A673 (cell line): ENCODE measurements around the gene GRID1. TPM values are rescaled to one million over a fixed set of nuclear protein-coding genes. Genes with fewer than 3 reads are reported as not detected.

Source experiments
- BruUV-seq: library from RNA; stranded (reverse); fragments of 400-500 nt; replicated peaks from 2 replicates; lab custom pipeline; 2021; lab: Mats Ljungman, UMichigan
- CTCF ChIA-PET: fragments of 300-600 bp; sonication (Branson Sonifier 250); formaldehyde crosslinking; loops from one replicate; lab custom pipeline; 2022; ENCODE audit warnings: antibody characterized with exemption; lab: Charles Lee
- POLR2A ChIA-PET: fragments of 300-600 bp; sonication (Branson Sonifier 250); formaldehyde crosslinking; loops from one replicate; lab custom pipeline; 2022; ENCODE audit warnings: antibody characterized with exemption; ENCODE audit not compliant: low non-redundant PET; lab: Charles Lee
- DNase-seq: peaks from one replicate; pipeline ENCODE4 v3.0.0-alpha.2; 2015; ENCODE audit warnings: low spot score
- H3K27ac ChIP-seq: fragments of 200-600 bp; sonication (generic); 2 replicates; pipeline ENCODE4 v1.5.1; 2016; ENCODE audit warnings: mixed run types, low read depth, mild to moderate bottlenecking, mixed read lengths, antibody characterized with exemption, low read length; ENCODE audit not compliant: poor library complexity, severe bottlenecking
- H3K27me3 ChIP-seq: fragments of 200-600 bp; sonication (generic); replicated peaks from 2 replicates; pipeline ENCODE4 v1.6.1; 2017; ENCODE audit warnings: mixed run types, low read depth, mild to moderate bottlenecking, mixed read lengths, antibody characterized with exemption, low read length; ENCODE audit not compliant: insufficient read depth, poor library complexity
- H3K36me3 ChIP-seq: fragments of 200-600 bp; sonication (generic); 2 replicates; pipeline ENCODE4 v1.6.1; 2016; ENCODE audit warnings: mixed run types, mild to moderate bottlenecking, mixed read lengths, antibody characterized with exemption, low read length; ENCODE audit not compliant: insufficient read depth, poor library complexity, severe bottlenecking
- H3K4me1 ChIP-seq: fragments of 200-600 bp; sonication (generic); 2 replicates; pipeline ENCODE4 v1.6.1; 2017; ENCODE audit warnings: mixed run types, mild to moderate bottlenecking, mixed read lengths, antibody characterized with exemption, low read length; ENCODE audit not compliant: insufficient read depth, poor library complexity, severe bottlenecking
- H3K4me3 ChIP-seq: fragments of 200-600 bp; sonication (generic); 2 replicates; pipeline ENCODE4 v1.5.1; 2016; ENCODE audit warnings: low read depth, mixed run types, mild to moderate bottlenecking, mixed read lengths, low read length; ENCODE audit not compliant: poor library complexity, severe bottlenecking
- H3K9me3 ChIP-seq: fragments of 200-600 bp; sonication (generic); 2 replicates; pipeline ENCODE4 v1.6.1; 2016; ENCODE audit warnings: mixed run types, low read depth, mild to moderate bottlenecking, mixed read lengths, antibody characterized with exemption, low read length; ENCODE audit not compliant: poor library complexity, severe bottlenecking
- CTCF ChIP-seq: fragments of 300-800, 200-600 bp; sonication (generic); conservative IDR thresholded peaks from 2 replicates; pipeline ENCODE4 v1.5.1; 2017; ENCODE audit warnings: low read depth, mild to moderate bottlenecking, antibody characterized with exemption, low read length, moderate library complexity, mixed read lengths
- EZH2 ChIP-seq: fragments of 200-600 bp; sonication (generic); IDR thresholded peaks from 2 replicates; pipeline ENCODE4 v1.6.1; 2017; ENCODE audit warnings: borderline replicate concordance, low read depth, mild to moderate bottlenecking, mixed read lengths, antibody characterized with exemption, low read length; ENCODE audit not compliant: poor library complexity, severe bottlenecking
- intact Hi-C: fragments of 100-400 bp; cut with micrococcal nuclease; formaldehyde crosslinking; loops from one replicate; pipeline ENCODE4 v1.10.0; 2022; ENCODE audit not compliant: unreplicated experiment
- total RNA-seq: library from RNA; stranded (reverse); gene quantifications from 2 replicates; pipeline ENCODE4 v1.2.3, GENCODE V29; 2021

Gene GRID1
- total RNA-seq, 1 experiment from 2014 or later = not detected

GRCh38 chr10:85787393-85787792 is 579.2 kb downstream of the GRID1 start:
- no peak overlapping the region for H3K4me3 ChIP-seq
- H3K27ac ChIP-seq = no peak overlapping the region
- no peak for TF ChIP-seq CTCF
- no peak for TF ChIP-seq EZH2
- no peak for DNase-seq
- H3K9me3 ChIP-seq = no peaks in the 10 kb centered on the region
- BruUV-seq = no TSS peak
- intact Hi-C loops = no loop called here
- ChIA-PET POLR2A (no interaction called here), CTCF (no interaction called here)
- no peaks in the 10 kb centered on the region for H3K36me3 ChIP-seq
- H3K4me1 ChIP-seq = no peaks in the 10 kb centered on the region
- H3K27me3 ChIP-seq = peaks cover 10% of the 10 kb centered on the region

GRCh38 chr10:85786401-85786899 is 580.1 kb downstream of the GRID1 start:
- H3K27me3 ChIP-seq = peaks cover 10% of the 10 kb centered on the region
- no peak for TF ChIP-seq EZH2
- no peak for TF ChIP-seq CTCF
- ChIA-PET CTCF (no interaction called here), POLR2A (no interaction called here)
- intact Hi-C loops = no loop called here
- no peaks in the 10 kb centered on the region for H3K36me3 ChIP-seq
- DNase-seq = no peak
- H3K27ac ChIP-seq = no peak overlapping the region
- BruUV-seq = no TSS peak
- H3K4me1 ChIP-seq = no peaks in the 10 kb centered on the region
- no peaks in the 10 kb centered on the region for H3K9me3 ChIP-seq
- no peak overlapping the region for H3K4me3 ChIP-seq

- H3K4me3 ChIP-seq = no peak overlapping the region
- peaks cover 10% of the 10 kb centered on the region for H3K27me3 ChIP-seq
- TF ChIP-seq EZH2 = no peak
- TF ChIP-seq CTCF = no peak
- intact Hi-C loops = no loop called here
- H3K36me3 ChIP-seq = no peaks in the 10 kb centered on the region
- no peaks in the 10 kb centered on the region for H3K4me1 ChIP-seq
- H3K27ac ChIP-seq = no peak overlapping the region
- CTCF ChIA-PET = no interaction called here
- BruUV-seq = no TSS peak
- H3K9me3 ChIP-seq = no peaks in the 10 kb centered on the region
- POLR2A ChIA-PET = no interaction called here
- DNase-seq = no peak
Observed at GRCh38 chr10:85784792-85785191, 581.8 kb downstream of the GRID1 start.
